Heart right ventricle (tissue), 16 donors: ENCODE data around the gene NONO. TPM values are rescaled to one million over a fixed set of nuclear protein-coding genes. Genes with fewer than 3 reads are reported as not detected.

Source experiments
- ATAC-seq, 8 donors: fragments of 200-7000 bp; cut with Tn5 transposase; one replicate each; pipeline ENCODE4 v1.9.1; 2020; ENCODE audit warnings: mild to moderate bottlenecking in 8 of 8, moderate library complexity in 8 of 8, moderate number of reproducible peaks in 1 of 8
- DNase-seq, 2 donors: peaks; one replicate each; pipeline ENCODE4 v3.0.0-alpha.2; 2020
- H3K27ac ChIP-seq, 10 donors: fragments of 200-600 bp; sonication (generic) in 2 of 10; one replicate each; pipeline versions ENCODE4 v1.5.0 to v1.8.0; 2020 to 2022; ENCODE audit warnings: mild to moderate bottlenecking in 3 of 10
- H3K27me3 ChIP-seq, 7 donors: fragments of 200-600 bp; one replicate each; pipeline ENCODE4 v1.8.0; 2021 to 2022; ENCODE audit warnings: mild to moderate bottlenecking in 2 of 7
- H3K36me3 ChIP-seq, 9 donors: fragments of 200-600 bp; sonication (generic) in 1 of 9; one replicate each; pipeline versions ENCODE4 v1.5.0 to v1.8.0; 2020 to 2022; ENCODE audit warnings: mild to moderate bottlenecking in 2 of 9
- H3K4me1 ChIP-seq, 9 donors: fragments of 200-600 bp; sonication (generic) in 1 of 9; one replicate each; pipeline versions ENCODE4 v1.5.0 to v1.8.0; 2020 to 2022; ENCODE audit warnings: mild to moderate bottlenecking in 4 of 9
- H3K4me3 ChIP-seq, 10 donors: fragments of 200-600 bp; sonication (generic) in 2 of 10; one replicate each; pipeline versions ENCODE4 v1.5.0 to v1.8.0; 2020 to 2022; ENCODE audit warnings: mild to moderate bottlenecking in 7 of 10, moderate library complexity in 2 of 10
- H3K9me3 ChIP-seq, 11 donors: fragments of 200-600 bp in 10 of 11; sonication (generic) in 2 of 11; one replicate each; pipeline versions ENCODE4 v1.5.0 to v1.8.0; 2013 to 2022; ENCODE audit warnings: mild to moderate bottlenecking in 2 of 11, control low read depth in 1 of 11, moderate library complexity in 1 of 11
- CTCF ChIP-seq, 9 donors: fragments of 200-600 bp; sonication (generic) in 2 of 9; IDR thresholded peaks; one replicate each; pipeline versions ENCODE4 v1.5.0 to v1.8.0; 2021 to 2022; ENCODE audit warnings: antibody characterized with exemption in 9 of 9, mild to moderate bottlenecking in 5 of 9, moderate library complexity in 1 of 9
- WGBS, 2 donors: extraction: QIAGEN DNeasy Blood & Tissue Kit; methylation state at CpG; one replicate each; pipeline ENCODE4 v1.1.7; 2013; ENCODE audit warnings: inconsistent platforms in 1 of 2; 5-methylcytosine and 5-hydroxymethylcytosine counted together
- intact Hi-C, 10 donors: fragments of 100-400 bp; cut with DNase I; formaldehyde crosslinking; loops; one replicate each; pipeline versions ENCODE4 v1.11.1 to v1.14.2; 2022
- polyA plus RNA-seq, 2 donors: library from polyadenylated mRNA; stranded (reverse); fragments of 200-250 nt; gene quantifications; one replicate each; pipeline ENCODE4 v1.2.3, GENCODE V29; 2013
- total RNA-seq, 10 donors: library from RNA; stranded (reverse); fragmentation: NEBNext Ultra II Directional in 3 of 10; extraction: Animal tissue kit (Norgen Biotek cat#: 25700) in 3 of 10; gene quantifications; one replicate each; pipeline versions ENCODE4 v1.2.1 to v1.2.4, GENCODE V29; 2021 to 2023
- donor health status: Arrhythmogenic right ventricular cardiomyopathy.
- donor health status: ischemic (EF 13 %, LVEDD 7.1; RV severe dilation, severe dysfunction).
- donor health status: healthy with polysubstance abuse.
- donor health status: DM: no; HTN: yes; CAD: no.
- donor health status: DM: no; HTN: no; CAD: no.
- donor health status: ischemic (EF 25% LVEDD 6.9; RV normal size, moderate dysfunction).
- donor health status: ischemic (EF 25% LVEDD 5.7; RV mildly dilated, moderate dysfunction).
- donor health status: healthy.
- donor health status: DM: yes; HTN: yes; CAD: no.
- donor health status: Ischemic cardiomyopathy.
- donor health status: ischemic (EF 35%, LVEDD 5.7; RV mildly dilated, moderate dysfunction).
- donor health status: nonischemic (EF 11% LVEDD 7.7; RV severe dilation, severe dysfunction).
- donor health status: DM: yes; HTN: yes; CAD: no.
- donor health status: PGD.
- donor health status: ischemic (EF 29% LVEDD 5.4; RV normal size, mild dysfunction).
- donor health status: nonischemic (EF 23%, LVEDD 6.1; RV moderate dilation, normal function).

NONO gene
- total and polyA plus RNA-seq, 12 donors = 55.0 to 145 (median 110) TPM

DNA sequence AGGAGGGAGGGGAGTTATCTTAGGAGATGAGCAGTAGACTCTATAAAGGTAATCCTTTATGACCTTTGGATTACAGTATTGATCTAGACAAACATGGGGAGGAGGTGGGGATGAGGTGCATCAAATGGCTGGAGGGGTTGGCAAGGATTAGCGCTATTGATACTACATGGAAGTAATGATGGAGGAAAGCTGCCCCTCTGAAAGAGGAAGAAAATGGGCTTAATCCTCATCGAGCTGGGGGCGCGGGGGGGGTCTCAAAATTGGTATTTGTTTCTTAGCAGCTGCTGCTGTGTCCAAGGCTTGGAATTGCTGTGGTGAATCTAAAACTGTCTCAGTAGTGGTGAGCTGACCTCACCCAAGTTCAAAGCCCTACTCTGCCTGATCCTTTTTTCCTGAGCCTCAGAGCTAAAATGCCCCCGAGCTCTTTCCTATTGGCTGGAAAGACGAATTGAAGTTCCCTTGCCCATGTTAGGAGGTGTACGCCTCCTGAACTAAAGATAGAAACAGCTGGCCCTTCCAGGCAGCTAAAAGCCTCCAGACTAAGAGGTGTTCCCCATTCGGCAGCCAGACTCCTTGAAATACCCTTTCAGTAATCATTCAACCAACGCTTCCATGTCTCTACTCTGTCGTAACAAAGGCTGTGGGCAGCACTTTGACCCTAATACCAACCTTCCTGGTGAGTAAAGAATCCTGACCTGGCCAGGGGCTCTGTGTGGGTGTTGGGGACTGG is 17.9 kb downstream of the NONO start, which contains the start of gene ITGB1BP2:
TSS of gene ITGB1BP2 (plus strand) at position 556 of the 730 bp plus-strand sequence. CDS start at position 613, 57 bp downstream.
- no peaks in the 10 kb centered on the region for H3K27me3 ChIP-seq
- 31 to 56% methylated on average over 10 of the region's 10 CpGs for WGBS, 2 donors
- H3K9me3 ChIP-seq = no peaks in the 10 kb centered on the region
- H3K4me1 ChIP-seq = peaks cover 0 to 20% (median 0%) of the 10 kb centered on the region in 9 donors
- peak; percentile 83 to 96 (median 90) for ATAC-seq
- H3K27ac ChIP-seq = peak within 1 kb of the TSS; percentile 42 to 84 (median 74)
- TF ChIP-seq CTCF (IDR thresholded peaks at IDR 0.05) = no peak
- peak in 1 of 2 donors; percentile 36 for DNase-seq
- peaks cover 0 to 59% (median 20%) of the 10 kb centered on the region in 9 donors for H3K36me3 ChIP-seq
- H3K4me3 ChIP-seq = peak within 1 kb of the TSS in 9 of 10 donors; percentile 19 to 50 (median 40)
- intact Hi-C loops = no loop called here

GRCh38 chrX:71302461-71303213 is 19.2 kb downstream of the NONO start:
- intact Hi-C loops = no loop called here
- Histone ChIP-seq H3K36me3 (peaks cover 0 to 47% (median 9%) of the 10 kb centered on the region in 9 donors), H3K27ac (peak overlapping the region in 9 of 10 donors; percentile 42 to 84 (median 79)), H3K4me3 (peak overlapping the region in 9 of 10 donors; percentile 19 to 50 (median 40)), H3K27me3 (no peaks in the 10 kb centered on the region), H3K9me3 (no peaks in the 10 kb centered on the region), H3K4me1 (peaks cover 0 to 20% (median 0%) of the 10 kb centered on the region in 9 donors)
- peak in 4 of 8 donors; percentile 32 to 52 (median 36) for ATAC-seq
- WGBS, 2 donors = 22 to 35% methylated on average over 5 of the region's 5 CpGs
- no peak for DNase-seq
- TF ChIP-seq CTCF (IDR thresholded peaks at IDR 0.05) = no peak

DNA sequence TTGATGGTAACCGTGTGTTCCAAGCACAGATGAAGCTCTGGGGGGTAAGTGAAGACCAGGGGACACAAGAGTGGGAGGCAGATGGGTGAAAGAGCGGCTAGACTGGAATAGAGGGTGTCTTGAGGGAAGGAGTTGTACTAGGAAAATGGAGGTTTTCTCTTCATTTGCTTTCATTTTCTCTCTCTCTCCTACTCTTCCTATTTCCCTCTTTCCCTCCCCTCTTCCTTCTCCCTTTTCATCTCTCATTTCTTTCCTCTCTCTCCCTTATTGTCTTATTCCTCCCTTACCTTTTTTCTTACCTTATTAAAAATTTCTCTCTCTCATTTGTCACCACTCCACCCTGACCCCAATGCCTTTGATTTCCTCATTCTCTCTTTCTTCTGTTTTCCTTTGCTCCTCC is 21.1 kb downstream of the NONO start:
- 87 to 91% methylated on average over 2 of the region's 2 CpGs for WGBS, 2 donors
- H3K4me3 ChIP-seq = no peak overlapping the region

More for the DNA sequence above, 21.1 kb downstream of the NONO start:
- Histone ChIP-seq H3K4me1 (peaks cover 0 to 20% (median 0%) of the 10 kb centered on the region in 9 donors), H3K9me3 (no peaks in the 10 kb centered on the region), H3K36me3 (peaks cover 0 to 27% (median 0%) of the 10 kb centered on the region in 9 donors), H3K27ac (no peak overlapping the region), H3K27me3 (no peaks in the 10 kb centered on the region)
- ATAC-seq (no peak), DNase-seq (no peak)
- TF ChIP-seq CTCF (IDR thresholded peaks at IDR 0.05) = no peak
- intact Hi-C loops = no loop called here
